Measurements from ENCODE around the gene SEMA3B. TPM values are rescaled to one million over a fixed set of nuclear protein-coding genes. Genes with fewer than 3 reads are reported as not detected.

Gene SEMA3B
- total RNA-seq (10 to 100 TPM; 47.9 to 95.7 TPM), polyA plus RNA-seq (10 to 100 TPM; 39.6 to 75.6 TPM)
- long read RNA-seq, donor 1, partial matches to known transcripts = 14 of 16 reads
- long read RNA-seq, donor 1, other reads (novel, unspliced or antisense) = 0 of 16 reads
- long read RNA-seq, donor 2 = 0 reads
- long read RNA-seq, donor 3 = 0 reads
- long read RNA-seq, donor 4 = 0 reads
- long read RNA-seq, donor 5, partial matches to known transcripts = 0 of 1 reads
- long read RNA-seq, donor 5, other reads (novel, unspliced or antisense) = 0 of 1 reads

- Histone ChIP-seq H3K9ac (ENCODE audit: insufficient read depth in 1 of 2, low read length in 2 of 2) (peak within 1 kb of the TSS; percentile 66 to 83), H3K27me3 (ENCODE audit: control insufficient read depth in 3 of 3, insufficient read depth in 3 of 3, low read length in 2 of 3) (peaks cover 0 to 10% (median 5%) of the 10 kb centered on the region in 3 donors), H3K4me1 (ENCODE audit: control insufficient read depth in 5 of 5, insufficient read depth in 5 of 5, low read length in 5 of 5) (peaks cover 0 to 65% (median 35%) of the 10 kb centered on the region in 5 donors), H3K9me3 (ENCODE audit: control insufficient read depth in 4 of 4, insufficient read depth in 3 of 4, low read length in 3 of 4) (no peaks in the 10 kb centered on the region), H3K36me3 (ENCODE audit: control insufficient read depth in 4 of 4, insufficient read depth in 4 of 4, low read length in 4 of 4) (peaks cover 0 to 1% (median 0%) of the 10 kb centered on the region in 4 donors), H3K4me3 (no peak within 1 kb of the TSS), H3K27ac (ENCODE audit: low read depth in 1 of 2, low read length in 1 of 2) (peak within 1 kb of the TSS; percentile 91 to 93)
- no peak for TF ChIP-seq CTCF (IDR thresholded peaks at IDR 0.05; ENCODE audit: control extremely low read depth, extremely low read depth)
- DNase-seq = peak; percentile 39 to 63 (median 60)
- WGBS, 2 donors = 44 to 73% methylated on average over 19 to 21 of the region's 21 CpGs
- peak; percentile 34 for ATAC-seq (ENCODE audit: insufficient read depth, low FRiP score)
Observed at GRCh38 chr3:50268703-50269451, at the start of gene SEMA3B. SEMA3B (plus strand) TSS chr3:50269147; CDS start chr3:50269241, 94 bp downstream.

DNA sequence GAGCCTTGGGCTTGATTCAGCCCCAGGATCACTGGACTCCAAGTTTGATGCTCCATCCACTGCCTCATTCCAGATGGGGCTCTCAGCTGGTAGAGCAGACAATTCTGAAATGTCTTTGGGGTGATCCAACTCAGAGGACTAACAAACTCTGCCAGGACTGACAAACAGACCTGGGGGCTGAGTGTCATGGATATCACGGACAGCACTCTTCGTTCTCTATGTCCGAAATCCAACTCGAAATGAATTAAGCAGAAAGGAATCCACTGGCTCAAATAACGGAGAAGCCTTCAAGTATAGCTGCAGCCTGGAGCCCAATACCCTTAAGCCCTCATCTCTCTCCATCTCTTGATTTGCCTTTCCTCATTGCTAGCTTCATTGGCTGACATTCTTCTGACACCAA, 49.7 kb upstream of the SEMA3B start:
- H3K9me3 ChIP-seq (ENCODE audit: control insufficient read depth in 4 of 4, insufficient read depth in 3 of 4, low read length in 3 of 4) = no peaks in the 10 kb centered on the region
- WGBS, 2 donors = 93 to 94% methylated on average over 5 of the region's 5 CpGs
- H3K9ac ChIP-seq (ENCODE audit: insufficient read depth in 1 of 2, low read length in 2 of 2) = no peak overlapping the region
- no peaks in the 10 kb centered on the region for H3K27me3 ChIP-seq (ENCODE audit: control insufficient read depth in 3 of 3, insufficient read depth in 3 of 3, low read length in 2 of 3)
- no peak for ATAC-seq (ENCODE audit: insufficient read depth, low FRiP score)
- no peak overlapping the region for H3K4me3 ChIP-seq
- peaks cover 0 to 5% (median 0%) of the 10 kb centered on the region in 5 donors for H3K4me1 ChIP-seq (ENCODE audit: control insufficient read depth in 5 of 5, insufficient read depth in 5 of 5, low read length in 5 of 5)
- no peaks in the 10 kb centered on the region for H3K36me3 ChIP-seq (ENCODE audit: control insufficient read depth in 4 of 4, insufficient read depth in 4 of 4, low read length in 4 of 4)
- no peak for TF ChIP-seq CTCF (IDR thresholded peaks at IDR 0.05; ENCODE audit: control extremely low read depth, extremely low read depth)
- H3K27ac ChIP-seq (ENCODE audit: low read depth in 1 of 2, low read length in 1 of 2) = no peak overlapping the region
- DNase-seq = no peak

DNA sequence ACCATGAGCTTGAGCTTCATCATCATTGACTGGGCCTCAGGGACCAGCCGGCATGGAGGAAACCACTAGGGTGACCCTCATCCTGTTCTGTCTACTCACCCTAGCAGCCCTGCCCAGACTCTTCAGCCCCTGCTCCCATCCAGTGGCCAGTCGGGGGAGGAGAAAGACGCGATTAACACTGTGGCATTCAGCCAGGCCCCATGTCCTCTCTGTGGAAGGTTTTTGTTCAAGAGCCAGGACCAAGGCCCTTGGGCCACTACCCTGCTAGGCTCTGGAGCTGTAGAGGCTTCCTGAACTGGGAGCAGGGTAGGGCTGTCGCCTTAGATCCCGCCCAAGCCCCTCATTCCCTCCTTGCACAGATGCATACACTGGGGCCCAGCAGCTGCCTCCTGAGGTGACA, 48.8 kb upstream of the SEMA3B start:
- no peak for DNase-seq
- no peak for ATAC-seq (ENCODE audit: insufficient read depth, low FRiP score)
- H3K36me3 ChIP-seq (ENCODE audit: control insufficient read depth in 4 of 4, insufficient read depth in 4 of 4, low read length in 4 of 4) = no peaks in the 10 kb centered on the region
- no peak for TF ChIP-seq CTCF (IDR thresholded peaks at IDR 0.05; ENCODE audit: control extremely low read depth, extremely low read depth)
- no peaks in the 10 kb centered on the region for H3K9me3 ChIP-seq (ENCODE audit: control insufficient read depth in 4 of 4, insufficient read depth in 3 of 4, low read length in 3 of 4)
- no peaks in the 10 kb centered on the region for H3K27me3 ChIP-seq (ENCODE audit: control insufficient read depth in 3 of 3, insufficient read depth in 3 of 3, low read length in 2 of 3)
- H3K4me1 ChIP-seq (ENCODE audit: control insufficient read depth in 5 of 5, insufficient read depth in 5 of 5, low read length in 5 of 5) = peaks cover 0 to 5% (median 0%) of the 10 kb centered on the region in 5 donors
- no peak overlapping the region for H3K4me3 ChIP-seq
- no peak overlapping the region for H3K9ac ChIP-seq (ENCODE audit: insufficient read depth in 1 of 2, low read length in 2 of 2)
- WGBS, 2 donors = 74 to 75% methylated on average over 6 of the region's 6 CpGs
- H3K27ac ChIP-seq (ENCODE audit: low read depth in 1 of 2, low read length in 1 of 2) = no peak overlapping the region
